Stimulated activated CD4-positive, alpha-beta T cell treated with anti-CD3 and anti-CD28 coated beads, TNF-alpha, amount 100 ng/mL, for 24 hours (primary cell): ENCODE measurements around the gene BCAS3.
"Not testable (repeated sequence)": the region's sequence is repeated elsewhere in the genome, so short reads cannot be mapped to it uniquely, and the experiment has no call there.

Experiments
- DNase-seq, 3 experiments: peaks; one replicate each; pipeline ENCODE4 v3.0.0-alpha.2; 2020; ENCODE audit warnings: low read depth in 3 of 3

BCAS3 gene

DNA sequence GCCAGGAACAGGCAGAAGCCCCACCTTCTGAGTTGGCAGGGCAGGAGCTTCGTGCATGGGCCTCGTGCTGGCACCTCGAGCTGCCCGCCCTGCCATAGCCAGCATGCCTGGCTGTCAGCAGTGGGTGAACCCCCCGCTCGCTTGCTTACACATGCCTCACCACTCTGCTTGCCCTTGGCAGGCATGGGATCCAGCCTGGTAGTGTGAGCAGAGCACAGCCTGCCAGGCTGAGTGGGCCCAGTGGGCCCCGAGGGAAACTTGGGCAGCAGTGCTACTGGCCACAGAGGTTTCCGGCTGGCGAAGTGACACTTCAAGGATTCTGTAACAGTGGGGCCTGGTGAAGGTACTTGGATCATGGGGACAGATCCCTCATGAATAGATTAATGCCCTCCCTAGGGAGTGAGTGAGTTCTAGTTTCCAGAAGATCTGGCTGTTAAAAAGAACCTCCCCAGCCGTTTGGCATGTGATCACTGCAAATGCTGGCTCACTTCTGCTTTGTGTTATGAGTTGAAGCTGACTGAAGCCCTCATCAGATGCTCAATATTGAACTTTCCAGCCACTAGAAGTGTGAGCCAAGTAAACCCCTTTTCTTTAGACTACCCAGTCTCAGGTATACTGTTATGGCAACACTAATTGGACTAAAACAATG, 114.7 kb downstream of the BCAS3 start:
- no peak for DNase-seq

DNA sequence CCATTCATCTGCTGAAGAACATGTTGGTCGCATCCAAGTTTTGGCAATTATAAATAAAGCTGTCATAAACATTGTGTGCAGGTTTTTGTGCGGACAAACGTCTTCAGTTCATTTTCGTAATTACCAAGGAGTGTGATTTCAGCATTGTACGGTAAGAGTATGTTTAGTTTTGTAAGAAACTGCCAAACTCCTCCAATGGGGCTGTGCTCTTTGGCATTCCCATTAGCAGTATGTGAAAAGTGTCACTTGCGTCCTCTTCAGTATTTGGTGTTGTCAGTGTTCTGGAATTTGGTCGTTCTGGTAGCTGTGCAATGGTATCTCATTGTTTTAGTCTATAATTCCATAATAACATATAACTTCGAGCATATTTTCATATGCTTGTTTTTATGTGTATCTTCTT, 120.9 kb downstream of the BCAS3 start:
- no peak for DNase-seq

DNA sequence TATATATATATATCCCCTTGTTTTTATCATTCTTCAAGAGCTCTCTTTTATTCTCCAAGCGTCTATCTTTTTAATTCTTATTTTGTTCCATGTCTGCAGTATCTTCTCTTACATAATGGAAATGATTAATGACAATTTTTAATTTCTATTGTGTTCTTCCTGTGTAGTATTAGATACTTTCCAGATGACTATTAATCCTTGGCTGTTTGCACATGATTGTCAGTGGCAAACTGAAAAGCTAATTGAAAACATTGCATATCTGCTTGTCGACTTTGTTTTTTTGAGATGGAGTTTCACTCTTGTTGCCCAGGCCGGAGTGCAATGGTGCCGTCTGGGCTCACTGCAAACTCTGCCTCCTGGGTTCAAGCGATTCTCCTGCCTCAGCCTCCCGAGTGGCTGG, 124.7 kb downstream of the BCAS3 start:
- no peak for DNase-seq

DNA sequence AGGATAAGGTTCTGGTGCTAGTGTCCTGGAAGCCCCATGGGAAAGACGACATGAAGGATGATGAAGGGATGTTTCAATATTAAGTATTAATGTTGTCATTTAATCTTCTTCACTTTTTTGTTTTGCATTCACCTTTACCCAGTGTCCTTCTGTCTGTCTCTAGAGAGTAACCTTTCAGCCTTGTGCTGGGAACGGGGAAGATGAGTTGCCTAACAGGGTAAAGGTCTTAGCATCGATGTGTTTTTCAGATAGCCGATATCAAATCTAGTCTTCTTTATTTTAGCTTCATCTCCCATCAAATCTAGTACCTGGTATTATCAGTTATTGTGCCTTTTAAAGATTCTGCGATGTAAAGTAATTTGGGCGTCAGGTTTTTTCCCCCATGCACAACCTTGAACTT, 125.4 kb downstream of the BCAS3 start:
- DNase-seq, result no peak

DNA sequence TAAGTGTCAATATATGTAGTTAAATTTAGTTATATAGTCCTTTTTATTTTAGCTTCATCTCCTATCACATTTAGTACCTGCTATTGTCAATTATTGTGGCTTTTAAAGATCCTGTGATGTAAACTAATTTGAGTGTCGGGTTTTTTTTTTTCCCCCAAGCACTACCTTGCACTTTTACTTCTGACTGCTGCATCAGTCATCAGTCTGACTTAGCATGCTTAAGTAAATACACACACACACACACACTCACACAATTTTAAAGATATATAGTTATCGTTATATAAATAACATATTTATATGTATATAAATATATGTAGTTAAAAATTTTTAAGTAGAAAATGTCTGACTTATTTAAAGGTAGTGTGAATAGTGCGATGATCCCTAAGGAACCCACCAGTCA, 127.2 kb downstream of the BCAS3 start:
- no peak for DNase-seq

DNA sequence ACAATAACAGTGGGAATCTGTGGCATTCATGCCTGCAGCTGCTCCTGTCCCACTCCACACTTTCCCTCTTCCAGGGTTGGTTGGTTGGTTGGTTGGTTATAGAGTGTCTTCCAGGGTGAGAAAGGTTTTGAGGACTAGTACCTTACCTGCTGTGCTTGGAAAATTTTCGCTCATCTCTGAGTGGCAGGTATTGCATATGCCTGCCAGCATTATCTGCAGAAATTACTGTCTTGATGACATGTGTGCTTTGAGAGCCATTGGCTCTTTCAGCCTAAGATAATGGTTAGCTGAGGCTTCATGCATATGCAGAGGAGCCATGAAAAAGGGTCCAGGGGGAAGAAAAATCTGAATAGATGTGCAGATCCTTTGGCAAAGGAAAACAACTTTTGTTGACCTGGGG, 131.8 kb downstream of the BCAS3 start:
- DNase-seq, result no peak

DNA sequence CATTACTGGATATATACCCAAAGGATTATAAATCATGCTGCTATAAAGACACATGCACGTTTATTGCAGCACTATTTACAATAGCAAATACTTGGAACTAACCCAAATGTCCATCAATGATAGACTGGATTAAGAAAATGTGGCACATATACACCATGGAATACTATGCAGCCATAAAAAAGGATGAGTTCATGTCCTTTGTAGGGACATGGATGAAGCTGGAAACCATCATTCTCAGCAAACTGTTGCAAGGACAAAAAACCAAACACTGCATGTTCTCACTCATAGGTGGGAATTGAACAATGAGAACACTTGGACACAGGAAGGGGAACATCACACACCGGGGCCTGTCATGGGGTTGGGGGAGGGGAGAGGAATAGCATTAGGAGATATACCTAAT, 137.3 kb downstream of the BCAS3 start:
- not testable (repeated sequence) for DNase-seq

DNA sequence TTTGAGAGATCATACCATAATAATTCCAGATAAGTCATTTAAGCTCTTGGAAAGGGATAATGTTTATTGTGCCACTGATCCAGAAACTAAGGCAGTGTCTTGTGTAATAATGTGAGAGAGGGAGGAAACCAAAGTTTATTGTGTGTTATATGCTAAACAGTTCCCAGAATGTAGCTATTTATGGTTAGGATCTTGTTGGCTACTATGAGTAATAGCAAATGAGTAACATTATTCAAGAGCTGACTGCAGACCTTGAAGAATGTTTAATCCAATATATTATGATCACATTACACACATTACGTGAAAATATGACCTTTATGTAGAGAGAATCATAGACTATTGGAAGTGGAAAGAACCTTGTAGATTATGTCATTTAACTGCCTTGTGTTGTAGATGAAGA, 139.5 kb downstream of the BCAS3 start:
- no peak for DNase-seq

DNA sequence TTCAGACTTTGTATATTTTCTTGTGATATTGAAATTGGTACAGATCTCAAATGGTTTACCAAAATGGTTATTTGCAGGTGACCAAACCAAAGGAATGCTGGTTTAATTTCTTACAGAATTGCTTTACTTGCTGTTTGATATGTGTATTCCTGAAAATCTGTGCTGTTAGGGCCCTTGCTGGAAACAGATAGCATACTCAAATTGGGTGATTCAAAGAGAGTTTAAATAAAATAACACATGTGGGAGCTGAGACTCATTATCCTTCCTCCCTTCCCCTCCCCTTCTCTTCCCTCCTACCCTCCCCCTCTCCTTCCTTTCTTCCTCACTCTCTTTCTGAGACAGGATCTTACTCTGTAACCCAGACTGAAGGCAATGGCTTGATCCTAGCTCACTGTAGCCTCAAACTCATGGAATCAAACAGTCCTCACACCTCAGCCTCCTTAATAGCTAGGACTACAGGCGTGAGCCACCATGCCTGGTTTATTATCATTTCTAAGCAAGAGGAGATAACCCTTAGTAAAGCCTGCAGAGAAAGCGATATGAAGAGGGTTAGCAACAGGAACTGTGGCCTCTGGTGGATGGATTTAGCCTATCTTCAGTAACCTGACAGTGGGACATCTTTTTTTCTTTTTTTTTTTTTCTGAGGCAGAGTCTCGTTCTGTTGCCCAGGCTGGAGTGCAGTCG, 141.9 kb downstream of the BCAS3 start:
- DNase-seq, result no peak

DNA sequence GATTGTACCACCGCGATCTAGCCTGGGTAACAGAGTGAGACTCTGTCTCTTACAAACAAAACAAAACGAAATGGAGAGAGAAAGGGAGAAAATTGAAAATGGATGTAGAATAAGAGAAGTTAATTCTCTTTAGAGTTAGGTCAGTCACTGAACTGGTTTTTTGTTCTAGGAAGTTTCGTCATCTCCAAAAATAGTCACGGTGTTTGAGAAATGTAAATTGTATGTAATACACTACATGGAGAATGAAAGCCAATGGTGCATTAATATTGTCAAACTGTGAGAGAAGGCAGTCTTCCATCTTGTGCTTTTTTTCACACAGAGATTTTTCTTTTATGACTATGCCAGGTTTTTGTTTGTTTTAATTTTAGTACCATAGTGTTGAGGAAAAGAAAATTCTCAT, 145.9 kb downstream of the BCAS3 start:
- no peak for DNase-seq

DNA sequence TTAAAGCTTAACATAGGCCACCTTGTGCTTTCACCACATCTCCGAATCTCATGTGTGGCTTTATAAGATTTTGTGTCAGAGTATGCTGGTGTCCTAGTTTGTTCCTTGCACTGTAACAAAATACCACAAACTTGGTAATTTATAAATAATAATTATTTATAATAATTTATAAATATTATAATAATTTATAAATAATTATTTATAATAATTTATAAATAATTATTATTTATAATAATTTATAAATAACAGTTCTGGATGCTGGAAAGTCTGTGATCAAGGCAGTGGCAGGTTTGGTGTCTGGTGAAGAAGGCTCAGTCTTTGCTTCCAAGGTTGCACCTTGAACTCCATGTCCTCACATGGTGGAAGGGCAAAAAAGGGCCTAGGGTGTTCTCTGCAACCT, 147.7 kb downstream of the BCAS3 start:
- no peak for DNase-seq

DNA sequence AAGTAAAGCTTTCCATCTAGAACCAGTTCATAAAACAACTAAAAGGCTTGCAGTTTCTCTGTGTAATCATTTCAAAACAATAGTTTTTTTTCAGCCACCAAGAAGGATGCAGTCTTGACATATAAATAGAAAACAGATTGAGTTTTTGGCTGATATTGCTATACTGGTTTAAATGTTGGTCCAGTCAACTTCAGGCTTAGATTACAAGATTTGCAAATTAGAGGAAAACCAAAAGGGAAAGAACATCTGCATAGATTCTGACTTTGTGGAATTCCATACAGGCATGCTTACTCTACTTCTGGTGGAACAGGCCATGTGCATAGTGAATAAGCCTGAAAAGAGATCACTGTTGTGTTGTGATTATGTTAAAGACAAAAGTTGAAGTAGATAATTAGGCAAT, 150.3 kb downstream of the BCAS3 start:
- no peak for DNase-seq

DNA sequence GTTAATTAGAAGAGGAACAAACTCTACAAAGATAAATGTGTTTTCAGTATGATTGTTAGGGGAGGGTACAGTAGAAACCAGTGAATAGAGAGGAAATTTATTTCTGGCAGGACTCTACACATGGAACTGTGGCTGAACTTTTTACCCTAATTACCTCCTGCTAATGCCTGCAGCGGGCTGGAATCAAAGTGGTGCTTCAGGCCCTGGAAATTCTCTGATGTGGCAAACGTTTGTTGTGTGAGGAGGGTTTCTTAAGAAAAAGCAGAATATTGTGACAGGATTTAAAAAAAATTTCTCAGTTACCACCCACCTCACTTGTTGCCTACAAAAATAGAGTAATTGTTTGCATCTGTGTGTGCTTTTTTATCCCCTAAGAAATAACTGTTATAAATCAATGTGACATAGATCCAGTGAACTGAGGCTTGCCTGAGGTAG, 154.5 kb downstream of the BCAS3 start:
- DNase-seq, result no peak

DNA sequence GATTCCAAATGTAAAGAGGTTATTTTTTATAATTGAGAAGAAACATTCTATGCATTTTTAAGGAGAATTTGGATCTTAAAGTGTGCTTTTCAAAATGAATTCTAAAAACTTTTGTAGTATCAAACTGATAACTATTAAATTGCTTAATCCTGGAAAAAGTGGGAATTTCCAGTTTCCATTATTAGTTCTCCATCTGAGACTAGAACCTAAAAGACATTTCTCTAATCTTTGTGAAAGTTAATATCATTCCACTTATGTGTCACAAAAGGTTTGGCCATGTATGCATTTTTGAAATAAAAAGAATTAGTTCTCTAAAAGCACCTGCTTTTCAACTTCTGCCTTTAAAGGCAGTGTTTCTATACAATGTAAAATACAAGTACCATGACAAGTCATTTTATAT, 155.0 kb downstream of the BCAS3 start:
- DNase-seq, result no peak

DNA sequence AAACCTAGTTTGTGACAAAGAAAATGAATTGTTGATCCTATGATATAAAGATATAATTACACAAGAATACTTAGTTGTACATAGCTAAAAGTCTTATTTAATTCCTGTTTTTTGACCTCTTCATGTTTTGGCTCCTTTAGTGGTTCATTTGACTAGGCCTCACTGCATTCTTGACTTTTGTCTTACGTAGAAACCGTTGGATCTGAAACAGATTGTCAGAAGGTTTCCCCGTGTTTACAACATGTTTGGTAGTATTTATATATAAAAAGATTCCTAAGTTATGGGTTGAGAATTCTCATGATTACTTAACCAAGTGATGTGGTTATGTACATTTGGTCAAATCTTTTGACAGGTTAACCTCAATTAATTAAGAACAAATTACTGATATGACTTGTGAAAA, 162.8 kb downstream of the BCAS3 start:
- DNase-seq, result no peak

DNA sequence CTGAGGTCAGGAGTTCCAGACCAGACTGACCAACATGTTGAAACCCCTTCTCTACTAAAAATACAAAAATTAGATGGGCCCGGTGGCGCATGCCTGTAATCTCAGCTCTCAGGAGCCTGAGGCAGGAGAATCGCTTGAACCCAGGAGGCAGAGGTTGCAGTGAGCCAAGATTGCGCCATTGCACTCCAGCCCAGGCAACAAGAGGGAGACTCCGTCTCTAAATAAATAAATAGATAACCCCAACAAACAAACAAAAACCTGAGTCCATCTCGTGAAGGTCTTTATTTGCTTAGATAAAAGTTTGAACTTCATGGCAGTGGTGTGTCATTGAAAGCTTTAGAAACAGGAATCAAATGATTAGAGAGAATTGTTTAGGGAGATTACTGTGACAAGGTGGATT, 167.4 kb downstream of the BCAS3 start:
- no peak for DNase-seq

DNA sequence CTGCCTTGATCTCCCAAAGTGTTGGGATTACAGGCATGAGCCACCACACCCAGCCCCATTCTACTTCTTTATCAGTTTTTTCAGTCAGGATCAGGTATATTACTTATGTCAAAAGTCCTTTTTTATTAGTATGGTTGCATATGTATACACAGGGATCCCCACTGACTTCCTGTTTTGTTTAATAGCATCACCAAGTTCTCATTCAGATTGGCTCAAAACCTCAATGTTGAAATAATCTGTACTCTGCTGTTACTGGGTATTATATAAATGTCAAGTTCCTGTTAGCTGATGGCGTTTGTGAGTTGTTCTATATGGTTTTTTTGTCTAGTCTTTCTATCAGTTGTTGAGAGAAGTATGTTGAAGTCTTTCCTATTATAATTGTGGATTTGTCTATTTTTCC, 168.5 kb downstream of the BCAS3 start:
- DNase-seq, result no peak

DNA sequence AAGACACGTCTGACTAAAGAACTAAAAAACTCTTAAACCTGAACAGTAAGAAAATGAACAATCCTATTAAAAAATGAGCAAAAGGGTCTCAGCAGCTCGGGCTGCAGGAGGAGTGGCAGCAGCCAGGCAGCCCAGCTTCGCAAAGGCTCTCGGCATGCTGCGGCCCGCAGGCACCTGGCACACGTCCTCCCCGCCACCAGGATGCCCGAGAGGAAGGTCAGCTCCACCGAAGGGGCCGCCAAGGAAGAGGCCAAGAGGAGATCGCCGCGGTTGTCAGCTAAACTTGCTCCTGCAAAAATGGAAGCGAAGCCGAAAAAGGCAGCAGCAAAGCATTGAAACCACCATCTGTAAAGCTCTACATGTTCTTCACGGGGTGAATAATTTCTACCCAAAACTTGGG, 173.5 kb downstream of the BCAS3 start:
- no peak for DNase-seq

DNA sequence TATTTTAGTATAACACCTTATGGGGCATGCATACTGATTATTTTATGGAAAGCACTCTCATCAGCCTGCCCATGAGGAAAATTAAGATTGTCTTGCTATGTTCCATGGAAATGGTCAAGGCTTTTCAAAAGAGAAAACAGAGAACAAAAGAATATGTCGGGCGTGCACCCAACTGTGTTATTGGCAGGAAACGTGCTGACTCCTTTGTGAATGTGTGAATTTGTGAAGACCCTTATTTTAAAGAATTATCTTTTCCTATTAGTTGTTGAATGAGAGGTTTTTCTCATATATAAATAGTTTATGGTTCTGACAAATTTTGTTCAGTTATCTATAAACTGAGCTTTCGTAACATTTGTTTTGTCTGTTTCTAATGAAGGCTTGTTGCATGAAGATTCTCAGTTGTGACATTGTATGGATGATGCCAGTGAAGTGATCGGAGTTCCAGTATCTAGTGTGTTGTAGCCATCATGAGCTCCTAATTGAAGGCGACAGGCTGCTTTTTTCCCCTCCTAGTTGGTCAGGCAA, 180.0 kb downstream of the BCAS3 start:
- DNase-seq, result no peak

DNA sequence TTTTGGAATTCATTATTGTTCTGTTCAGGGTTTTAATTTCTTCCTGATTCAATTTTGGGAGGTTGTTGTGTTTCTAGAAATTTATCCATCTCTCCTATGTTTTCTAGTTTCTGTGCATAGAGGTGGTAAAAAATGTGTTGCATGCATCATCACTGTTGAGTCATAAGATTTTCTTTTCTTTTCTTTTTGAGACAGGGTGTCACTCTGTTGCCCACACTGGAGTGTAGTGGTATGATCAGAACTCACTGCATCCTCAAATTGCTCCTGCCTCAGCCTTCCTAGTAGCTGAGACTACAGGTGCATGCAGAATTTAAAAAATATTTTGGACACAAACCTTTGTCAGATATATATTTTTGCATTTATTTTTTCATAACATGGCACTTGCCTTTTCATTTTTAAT, 184.8 kb downstream of the BCAS3 start:
- DNase-seq, result no peak

DNA sequence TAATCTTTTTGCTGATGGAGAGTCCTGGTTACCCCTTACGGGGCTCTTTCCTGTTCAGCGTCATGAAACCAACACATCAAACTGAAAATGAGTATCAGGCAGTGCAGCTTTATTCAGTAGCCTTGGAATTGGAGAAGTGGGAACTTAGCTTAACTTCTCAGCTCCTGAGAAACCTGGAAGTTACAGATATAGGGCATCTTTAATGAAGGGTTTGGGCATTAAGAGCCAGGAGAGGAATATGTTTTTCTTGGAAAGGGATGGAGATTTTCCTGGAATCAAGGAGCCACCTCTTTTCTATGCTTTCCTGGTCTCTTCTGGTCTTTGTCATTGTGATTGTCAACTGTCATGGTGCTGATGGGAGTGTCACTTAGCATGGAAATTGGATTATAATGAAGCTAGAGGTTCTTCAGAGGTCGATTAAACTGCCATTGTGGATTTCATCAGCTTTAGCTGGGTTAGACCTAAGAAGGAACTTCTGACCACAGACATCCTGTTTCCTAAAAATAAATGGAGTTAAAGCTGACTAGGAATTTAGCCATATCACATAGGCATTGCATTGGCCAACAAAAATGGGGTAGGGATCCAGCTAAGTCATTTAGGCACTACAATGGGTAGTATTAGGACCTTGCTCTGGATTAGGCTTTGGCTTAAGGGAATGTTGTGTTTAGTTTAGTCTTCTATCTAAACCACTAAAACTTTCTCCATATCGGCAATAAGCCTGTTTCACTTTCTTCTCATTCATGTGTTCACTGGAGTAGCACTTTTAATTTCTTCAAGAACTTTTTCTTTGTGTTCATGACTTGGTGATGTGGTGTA, 186.4 kb downstream of the BCAS3 start:
- no peak for DNase-seq

DNA sequence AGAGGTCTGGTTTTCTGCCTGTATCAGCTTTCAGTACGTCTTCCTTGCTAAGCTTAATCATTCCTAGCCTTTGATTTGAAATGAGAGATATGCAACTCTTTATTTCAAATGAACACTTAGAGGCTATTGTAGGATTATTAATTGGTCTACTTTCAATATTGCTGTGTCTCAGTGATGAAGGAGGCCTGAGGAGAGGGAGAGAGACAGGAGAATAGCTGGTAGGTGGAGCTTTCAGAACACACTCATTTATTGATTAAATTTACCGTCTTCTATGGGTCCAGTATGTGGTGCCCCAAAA, 187.0 kb downstream of the BCAS3 start:
- DNase-seq, result no peak

DNA sequence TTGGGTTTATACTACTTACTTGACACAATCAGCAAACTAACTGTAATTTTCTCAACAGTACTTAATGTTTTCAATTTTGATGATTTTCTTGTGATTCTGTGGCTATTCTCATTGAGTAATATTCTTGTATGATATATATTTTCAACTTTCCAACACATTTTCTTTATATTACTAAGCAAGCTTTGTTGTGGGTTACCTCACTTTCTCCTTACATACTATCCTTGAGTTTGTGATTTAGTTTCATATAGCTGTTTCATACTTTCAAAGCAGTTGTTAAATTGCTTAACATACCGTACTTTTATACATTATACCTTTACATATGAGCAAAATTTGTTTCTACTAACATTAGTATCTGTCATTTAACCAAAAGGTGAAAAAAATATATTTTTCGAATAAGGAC, 197.1 kb downstream of the BCAS3 start:
- no peak for DNase-seq
